Endometrium (tissue), 2 donors: Measurements from ENCODE around the gene TOP1.

Experiments used
- FAIRE-seq: peaks from 2 replicates; lab custom pipeline; 2012; peaks lifted over from hg19 to GRCh38; lab: Jason Lieb, UNC
- donor health status: control.
- donor health status: control.

Gene TOP1

DNA sequence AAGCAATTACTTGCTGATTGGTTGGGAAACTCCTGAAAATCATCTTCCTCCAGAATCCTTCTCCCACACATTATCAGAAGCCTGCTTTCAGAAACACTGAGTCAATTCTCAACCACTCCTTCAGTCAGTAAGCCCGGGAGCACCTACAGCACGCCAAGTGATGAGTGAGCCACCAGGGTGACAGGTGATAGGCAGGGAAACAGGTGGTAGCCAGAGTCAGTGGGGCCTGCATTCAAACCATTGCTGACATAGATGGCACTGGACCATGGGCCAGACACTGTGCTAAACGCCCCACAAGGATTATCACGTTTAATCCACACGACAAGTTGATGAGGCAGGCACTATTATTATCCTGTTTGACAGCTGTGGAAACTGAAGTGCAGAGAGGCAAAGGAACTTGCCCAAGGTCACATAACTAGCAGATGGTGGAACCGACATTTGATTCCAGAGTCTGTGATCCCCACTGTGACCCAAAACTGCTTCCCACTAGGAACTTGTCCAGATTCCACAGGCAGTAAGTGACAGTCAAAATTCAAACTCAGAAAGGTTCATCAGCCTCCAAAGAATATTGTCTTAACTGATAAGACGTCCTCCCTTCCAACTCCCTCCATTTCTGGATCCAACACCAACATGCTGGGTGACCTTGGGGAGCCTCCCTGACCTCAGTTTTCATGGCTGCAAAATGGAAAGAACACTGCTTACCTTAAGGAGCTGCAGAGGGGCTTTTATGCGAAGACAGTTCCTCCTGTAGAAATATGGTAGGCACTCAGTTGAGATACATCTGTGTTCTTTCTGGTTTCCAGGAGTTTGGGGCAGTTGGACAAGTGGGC, 23.9 kb upstream of the TOP1 start:
- no peak for FAIRE-seq

DNA sequence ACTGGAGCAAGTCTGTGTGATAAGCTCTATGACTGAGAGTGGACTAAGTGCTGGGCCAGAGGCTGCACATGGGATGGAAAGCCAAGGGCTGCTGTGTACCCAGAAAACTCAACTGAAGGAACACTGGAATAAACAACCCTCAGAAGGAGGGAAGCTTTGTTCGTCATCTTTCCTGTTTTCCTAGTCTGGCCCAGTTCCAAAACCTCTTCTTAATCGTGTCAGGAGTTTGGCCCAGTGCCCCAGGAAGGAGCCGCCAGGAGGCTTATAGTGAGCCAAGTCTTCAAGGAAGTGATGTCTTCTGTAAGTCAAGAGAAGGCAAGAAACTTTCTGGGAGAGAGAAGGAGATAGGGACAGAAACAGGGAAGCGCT, 23.3 kb upstream of the TOP1 start:
- no peak for FAIRE-seq

DNA sequence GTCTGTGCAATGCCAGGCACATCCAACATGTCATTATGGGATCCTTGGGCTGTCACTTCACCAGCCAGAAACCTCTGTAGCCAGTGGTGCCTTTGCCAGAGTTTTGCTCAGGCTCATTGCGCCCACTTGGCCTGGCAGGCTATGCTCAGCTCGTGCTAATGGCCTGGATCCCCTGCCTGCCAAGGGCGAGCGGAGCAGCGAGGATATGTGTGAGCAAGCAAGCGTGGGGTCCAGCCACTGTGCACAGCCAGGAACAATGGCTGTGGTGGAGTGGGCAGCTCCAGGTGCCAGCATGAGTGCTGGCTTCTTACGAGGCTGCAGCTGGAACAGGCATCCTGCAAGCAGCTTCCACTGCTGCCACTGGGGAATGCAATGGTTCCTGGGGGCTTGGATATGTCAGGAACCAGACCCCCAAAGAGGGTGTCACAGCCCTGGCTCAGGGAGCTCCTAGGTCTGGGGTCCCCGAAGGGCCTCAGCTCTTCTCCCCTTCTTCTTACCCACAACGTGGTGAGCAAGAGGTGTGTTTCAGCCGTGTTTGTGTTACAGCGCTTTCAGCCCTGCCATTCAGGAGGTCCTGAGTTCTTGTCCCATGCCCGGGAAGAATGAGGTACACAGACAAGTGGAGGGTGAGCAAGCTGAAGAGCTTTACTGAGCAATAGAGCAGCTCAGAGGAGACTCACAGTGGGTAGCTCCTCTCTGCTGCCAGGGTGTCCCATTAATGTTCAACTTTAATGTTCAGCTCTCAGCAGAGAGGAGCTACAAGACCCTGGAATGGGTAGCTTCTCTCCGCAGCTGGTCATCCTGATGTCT, 22.3 kb upstream of the TOP1 start:
- FAIRE-seq, result no peak

DNA sequence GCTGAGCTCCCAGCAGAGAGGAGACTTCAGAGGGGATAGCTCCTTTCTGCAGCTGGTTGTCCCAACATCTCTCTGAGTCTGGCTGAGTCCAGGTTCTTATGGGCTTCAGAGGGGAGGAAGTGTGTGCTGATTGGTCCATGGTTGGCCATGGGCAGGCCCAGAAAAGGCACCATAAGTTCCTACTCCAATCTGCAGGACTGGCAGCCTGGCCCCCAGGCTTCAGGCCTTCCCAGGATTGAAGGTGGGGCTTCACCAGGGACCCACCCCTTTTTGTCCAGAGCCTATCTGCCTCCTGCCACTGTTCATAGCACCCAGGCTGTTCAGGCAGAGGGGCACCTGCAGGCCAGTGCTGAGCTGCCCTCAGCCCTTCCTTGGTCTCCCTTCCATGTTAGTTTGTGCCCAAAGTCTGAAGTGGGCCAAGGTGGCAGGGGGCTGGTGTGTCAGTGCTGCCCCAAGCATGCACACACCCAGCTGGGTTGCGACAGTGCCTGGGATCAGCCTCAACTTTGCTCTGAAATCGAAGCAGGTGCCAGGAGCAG, 21.6 kb upstream of the TOP1 start:
- no peak for FAIRE-seq

DNA sequence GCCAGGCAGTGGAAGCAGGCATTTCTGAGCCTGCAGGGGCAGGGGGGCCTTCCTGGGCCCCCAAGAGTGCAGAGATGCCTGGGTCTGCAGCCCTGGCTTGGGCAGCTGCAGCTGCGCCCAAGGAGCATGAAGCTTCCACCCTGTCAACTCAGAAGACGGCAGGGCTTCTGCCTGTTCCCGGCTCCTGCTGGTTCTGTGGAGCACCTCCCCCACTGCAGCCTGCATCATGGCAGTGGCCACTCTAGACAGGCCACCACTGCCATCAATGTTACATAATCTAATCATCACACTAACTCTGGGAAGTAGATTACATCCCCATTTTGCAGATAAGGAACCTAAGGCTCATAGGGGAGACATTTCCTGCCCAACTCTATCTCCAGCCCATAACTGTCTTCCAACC, 21.1 kb upstream of the TOP1 start:
- FAIRE-seq, result no peak

DNA sequence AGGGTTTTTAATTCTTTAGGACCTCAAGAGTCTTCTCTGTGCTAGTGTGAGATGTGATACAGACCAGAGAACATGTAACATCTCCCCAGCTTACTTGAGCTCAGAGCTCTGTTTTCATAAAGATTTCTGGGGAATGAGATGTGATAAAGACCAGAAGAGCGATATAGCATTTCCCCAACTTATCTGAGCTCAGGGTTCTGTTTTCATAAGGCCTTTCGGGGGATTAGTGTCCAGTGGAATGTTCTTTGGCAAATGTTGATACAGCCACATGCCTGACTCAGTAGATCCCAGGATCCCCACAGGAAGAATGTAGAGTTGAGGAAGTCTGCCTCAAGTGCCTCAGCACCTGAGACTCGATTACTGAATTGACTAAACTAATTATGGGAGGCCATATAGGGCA, 18.7 kb upstream of the TOP1 start:
- no peak for FAIRE-seq

DNA sequence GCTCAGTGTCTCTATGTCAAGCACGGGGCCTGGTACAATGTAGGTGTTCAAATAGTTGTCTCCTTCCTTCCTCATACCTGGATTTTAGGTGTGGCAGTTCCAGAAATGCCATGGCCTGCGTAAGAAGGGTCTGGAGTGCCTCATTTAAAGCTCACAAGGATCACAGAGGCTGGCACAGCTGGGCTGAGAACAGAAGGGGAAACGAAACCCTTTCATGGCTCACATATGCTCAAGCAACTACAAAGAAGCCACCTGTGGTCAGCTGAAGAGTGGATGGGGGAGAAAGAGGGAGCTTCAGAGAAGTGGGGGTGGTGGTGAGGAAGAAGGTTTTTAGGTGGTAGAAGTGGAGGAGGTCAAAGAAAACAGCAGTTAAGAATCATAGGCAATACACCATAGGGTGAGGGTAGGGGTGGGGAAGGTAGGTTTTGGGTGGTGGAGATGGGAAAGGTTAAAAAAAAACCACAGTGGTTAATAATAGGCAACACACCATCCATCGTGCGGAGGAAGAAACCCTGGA, 17.0 kb upstream of the TOP1 start:
- FAIRE-seq, result no peak

DNA sequence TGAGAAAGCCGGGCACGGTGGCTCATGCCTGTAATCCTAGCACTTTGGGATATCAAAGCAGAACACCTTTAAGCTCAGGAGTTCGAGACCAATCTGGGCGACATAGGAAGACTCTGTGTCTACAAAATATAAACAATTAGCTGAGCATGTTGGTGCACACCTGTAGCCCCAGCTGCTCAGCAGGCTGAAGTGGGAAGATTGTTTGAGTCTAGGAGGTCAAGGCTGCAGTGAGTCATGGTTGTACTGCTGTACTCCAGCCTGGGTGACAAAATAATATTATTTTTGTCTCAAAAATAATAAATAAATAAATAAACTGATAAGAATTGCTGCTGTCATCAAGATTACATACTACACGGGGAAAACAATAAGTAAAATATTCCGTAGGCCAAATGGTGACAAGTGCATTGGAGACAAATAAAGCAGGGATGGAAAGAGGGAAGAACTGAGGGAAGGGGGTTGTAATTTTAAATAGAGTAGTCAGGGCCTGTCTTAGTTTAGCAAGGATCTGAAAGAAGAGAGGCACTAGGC, 14.0 kb upstream of the TOP1 start:
- FAIRE-seq, result no peak

DNA sequence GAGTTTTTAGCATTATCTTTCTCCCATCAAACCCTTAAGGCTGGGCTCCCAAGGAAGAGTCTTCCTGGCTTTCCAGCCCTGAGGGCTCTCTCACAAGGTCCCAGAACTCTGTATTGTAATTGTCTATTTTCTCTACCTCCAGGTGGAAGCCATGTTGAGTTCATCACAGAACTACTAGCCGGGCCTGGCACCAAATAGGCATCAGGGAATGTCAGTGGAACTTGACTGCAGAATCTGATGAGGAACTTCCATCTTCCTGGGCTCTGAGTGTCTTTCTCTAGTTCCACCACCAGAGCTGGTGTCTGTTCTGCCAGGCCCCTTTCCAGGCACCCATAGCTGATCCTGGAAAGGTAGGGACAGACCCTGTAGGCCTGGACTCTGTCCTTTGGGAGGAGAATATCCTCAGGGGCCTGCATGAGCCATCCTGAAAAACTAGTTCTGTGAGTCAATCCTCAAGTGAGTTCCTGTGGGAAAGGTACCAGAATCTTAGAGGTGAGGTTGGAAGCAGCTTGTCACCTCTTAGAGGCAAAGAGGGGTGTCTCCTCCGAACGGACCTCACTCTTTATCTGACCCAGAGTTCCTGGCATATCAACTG, 11.1 kb upstream of the TOP1 start:
- FAIRE-seq, result no peak

DNA sequence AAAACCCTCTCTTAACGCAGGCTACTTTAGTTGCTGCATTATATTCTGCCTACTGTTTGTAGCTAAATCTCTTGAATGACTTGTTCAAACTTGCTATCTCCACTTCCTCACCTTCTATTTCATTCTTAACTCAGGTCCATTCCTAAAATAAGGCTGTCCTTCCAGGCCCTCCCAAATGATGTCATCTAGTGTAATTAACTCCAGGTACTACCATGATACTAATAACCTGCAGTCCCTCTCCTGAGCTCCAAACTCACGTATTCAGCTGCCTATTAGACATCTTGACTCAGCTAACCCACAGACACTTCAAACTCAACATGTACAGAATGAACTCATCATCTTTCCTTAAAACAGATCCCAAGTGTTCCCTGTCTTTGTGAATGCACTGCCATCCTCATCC, 10.5 kb upstream of the TOP1 start:
- FAIRE-seq, result no peak

DNA sequence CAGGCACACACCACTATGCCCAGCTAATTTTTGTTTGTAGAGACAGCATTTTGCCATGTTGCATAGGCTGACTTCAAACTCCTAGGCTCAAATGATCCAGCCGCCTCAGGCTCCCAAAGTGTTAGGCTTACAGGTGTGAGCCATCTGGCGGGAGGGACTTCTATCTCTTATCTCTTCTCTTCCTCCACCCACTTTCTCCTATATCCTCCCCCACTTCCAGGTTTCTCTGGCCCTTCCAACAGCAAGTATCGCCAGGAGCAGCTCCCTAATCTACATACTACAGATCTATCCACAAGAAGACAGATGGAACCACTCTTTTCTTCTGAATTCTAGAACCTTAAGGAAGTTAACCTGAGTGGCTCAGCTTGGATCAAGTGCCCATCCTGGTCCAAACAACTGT, 5.1 kb upstream of the TOP1 start:
- no peak for FAIRE-seq

DNA sequence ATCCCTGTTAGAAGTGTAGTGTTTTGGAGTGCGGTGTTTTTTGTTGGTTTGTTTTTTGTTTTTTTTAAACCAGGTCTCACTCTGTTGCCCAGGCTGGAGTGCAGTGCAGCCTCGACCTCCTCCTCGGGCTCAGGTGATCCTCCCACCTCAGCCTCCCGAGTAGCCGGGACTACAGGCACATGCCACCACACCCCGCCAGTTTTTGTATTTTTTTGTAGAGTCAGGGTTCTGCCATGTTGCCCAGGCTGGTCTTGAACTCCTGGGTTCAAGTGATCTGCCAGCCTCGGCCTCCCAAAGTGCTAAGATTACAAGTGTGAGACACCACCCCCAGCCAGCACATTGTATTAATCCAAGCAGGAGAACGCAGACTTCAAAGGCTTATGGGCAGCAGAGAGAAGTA, 1.3 kb upstream of the TOP1 start:
- no peak for FAIRE-seq

DNA sequence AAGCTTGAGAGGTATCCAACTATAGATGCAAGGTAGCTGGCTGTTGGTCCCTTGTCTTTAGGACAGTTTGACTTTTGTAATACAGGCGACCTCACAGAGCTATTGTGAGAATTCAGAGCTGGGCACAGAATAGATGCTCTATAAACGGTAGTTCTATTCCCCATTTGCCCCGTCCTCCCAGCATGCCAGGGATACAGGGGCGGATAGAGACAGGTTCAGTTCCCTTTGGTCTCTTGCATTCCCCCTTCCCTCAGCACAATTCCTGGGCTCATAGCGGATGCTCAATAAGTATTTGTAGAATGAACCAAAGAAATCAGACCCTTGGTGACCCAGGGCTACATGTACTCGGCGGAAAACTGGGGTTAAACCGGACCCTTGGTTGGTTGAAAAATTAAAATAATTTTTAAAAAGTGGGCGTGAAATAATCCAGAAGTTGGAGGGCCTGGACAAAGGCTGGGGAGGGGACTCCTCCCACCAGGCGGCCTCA, 707 bp upstream of the TOP1 start:
- FAIRE-seq, result no peak

DNA sequence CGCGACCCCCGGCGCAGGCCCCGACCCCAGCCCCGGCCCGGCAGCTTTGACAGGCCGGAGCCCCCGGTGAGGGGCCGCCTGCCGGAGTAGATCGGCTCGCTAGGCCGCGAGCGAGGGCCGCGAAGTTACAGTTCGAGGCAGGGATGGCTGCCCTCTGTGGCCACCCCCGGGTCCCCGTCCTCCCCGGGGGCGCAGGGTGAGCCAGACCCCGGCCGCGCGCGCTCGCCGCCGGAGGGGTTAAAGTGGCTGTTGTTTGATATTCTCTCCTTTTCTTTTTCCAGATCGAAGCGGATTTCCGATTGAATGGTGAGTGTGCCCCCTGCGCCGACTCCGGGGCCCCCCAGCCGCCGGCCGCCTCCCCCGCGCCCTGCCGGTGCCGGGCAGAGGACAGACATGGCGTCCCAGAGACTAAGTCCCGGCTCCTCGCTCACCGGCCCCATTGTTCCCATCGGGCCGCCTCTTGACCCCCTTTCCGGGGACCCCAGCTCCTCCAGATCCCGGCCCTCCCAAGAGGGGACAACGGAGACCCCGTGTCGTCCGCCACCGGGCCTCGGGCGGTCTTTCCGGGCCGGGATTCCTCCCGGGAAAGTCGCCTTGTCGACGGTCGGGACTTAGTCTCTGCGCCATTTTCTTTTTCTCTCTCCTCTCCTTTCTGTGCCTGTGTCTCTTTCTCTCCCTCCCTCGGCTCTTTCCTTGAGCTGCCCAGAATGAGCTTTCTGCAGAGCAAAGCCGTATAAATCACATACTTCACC, 704 bp downstream of the TOP1 start:
- FAIRE-seq, result no peak

DNA sequence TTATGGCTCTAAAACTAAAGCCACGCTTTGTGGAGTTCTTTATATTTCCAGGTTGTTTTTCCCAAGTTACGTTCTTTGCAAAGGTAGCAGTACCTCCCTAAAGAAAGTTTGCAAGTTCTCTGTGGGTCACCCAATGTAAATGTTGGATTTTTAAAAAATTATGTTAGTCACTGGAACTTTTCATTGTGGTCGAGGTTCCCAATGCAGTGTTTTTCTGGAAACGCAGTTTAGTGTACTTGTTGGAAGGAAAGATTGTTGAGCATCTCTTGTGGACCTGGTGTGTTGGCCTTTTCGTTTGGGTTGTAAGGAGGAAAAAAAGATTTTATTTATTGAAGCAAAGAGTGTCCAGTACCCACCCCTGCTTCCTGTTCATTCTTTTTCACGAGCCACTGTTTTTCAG, 1.4 kb downstream of the TOP1 start:
- no peak for FAIRE-seq

DNA sequence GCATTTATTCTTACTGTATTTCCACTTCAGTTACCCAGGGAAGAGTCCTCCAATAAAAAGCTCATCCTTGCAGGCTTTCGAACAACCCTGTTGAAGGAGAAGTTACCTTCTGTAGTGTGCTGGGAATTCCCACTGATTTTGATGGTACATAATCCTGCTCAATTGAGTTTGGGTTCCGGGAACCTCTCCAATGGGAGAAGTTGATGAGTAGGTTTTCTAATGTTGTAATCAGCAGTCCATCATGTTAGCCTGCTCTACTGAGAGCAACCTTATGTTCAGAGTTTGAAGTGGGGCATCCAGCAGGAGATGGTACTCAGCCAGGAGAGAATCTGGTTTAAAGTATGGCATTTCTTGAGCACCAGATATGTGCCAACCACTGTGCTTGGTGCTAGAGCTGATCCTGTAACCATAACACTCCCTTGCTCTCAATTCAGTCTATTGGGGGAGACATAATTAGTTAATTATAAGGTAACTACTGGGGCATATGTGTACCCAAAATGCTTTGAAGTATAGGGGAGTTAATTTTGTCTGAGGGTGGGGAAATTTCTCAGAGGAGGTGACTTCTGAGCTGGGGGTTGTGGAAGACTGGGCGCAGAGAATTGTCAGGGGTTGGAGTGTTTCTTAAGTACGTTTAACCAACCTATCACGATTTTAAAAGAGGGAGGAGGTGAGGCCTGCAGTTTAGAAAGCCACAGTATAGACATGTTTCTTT, 2.1 kb downstream of the TOP1 start:
- FAIRE-seq, result no peak

DNA sequence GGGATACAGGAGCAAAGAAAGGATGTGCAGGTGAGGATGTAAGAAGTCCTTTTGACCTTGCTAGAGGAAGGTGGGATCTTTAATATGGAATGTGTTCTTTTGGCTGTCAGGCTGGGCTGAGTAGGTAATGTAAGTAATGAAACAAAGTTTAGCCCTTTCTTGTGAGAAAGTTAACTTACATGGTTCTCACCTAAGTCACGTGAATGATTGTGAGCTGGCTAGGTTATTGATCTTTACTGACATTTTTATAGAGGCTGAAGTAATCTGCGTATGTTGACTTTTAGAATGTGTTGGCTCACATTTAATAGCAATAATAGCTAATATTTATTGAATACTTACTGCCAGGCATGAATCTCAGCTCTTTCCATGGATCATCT, 2.6 kb downstream of the TOP1 start:
- no peak for FAIRE-seq

DNA sequence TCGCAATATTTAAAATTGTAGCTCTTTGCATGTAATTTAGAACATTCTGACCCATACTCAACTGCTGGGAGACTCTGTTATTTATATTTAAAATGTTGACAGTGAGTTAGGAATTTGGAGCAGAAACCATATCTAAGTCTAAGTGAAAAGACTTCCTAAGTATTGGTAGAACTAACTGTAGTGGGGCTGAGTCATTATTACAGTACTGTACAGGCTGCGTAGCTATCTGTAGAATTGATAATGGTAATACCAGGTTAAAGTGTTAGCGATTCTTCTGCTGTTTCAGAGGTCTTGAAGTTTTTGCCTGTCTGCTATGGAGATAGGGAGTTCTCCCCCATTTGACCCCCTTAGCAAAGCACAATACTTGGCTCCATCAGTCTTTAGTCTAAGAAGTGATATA, 3.6 kb downstream of the TOP1 start:
- FAIRE-seq, result no peak

DNA sequence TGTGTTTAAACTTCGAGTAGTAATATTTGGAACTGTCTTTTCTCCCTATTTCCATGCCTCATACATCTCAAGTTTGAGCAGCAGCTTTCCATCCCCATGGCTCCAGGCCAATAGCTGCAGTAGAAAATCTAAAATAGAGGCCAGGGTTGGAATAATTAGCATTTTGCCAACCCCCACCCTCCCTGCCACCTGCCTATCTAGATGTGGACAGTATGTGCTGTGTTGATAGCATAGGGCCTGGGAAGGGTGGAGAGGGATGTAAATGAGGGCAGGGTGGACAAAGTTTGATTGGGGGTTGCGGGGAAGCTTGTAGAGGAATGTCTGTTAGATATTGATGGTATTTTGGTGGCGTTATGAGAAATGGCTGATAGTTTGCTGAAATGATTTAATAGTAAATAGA, 5.6 kb downstream of the TOP1 start:
- FAIRE-seq, result no peak

DNA sequence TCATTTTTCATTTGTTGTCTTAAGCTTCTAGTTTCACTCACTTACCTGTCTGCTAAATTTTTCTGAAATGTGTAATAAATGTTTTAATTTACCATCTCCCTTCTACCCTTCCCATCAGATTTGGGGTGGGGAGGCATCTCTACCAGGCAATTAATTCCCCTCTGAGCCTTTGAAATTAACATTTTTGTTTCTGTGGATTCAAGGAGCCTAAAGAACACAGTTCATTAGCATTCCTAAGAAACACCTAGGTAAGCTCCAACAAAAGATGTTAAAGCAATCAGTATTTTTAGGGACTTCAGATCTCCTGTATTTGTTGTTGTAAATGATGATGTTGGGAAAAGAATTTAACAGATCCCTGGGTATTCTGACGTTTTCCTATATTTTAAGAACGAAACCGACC, 6.6 kb downstream of the TOP1 start:
- no peak for FAIRE-seq

DNA sequence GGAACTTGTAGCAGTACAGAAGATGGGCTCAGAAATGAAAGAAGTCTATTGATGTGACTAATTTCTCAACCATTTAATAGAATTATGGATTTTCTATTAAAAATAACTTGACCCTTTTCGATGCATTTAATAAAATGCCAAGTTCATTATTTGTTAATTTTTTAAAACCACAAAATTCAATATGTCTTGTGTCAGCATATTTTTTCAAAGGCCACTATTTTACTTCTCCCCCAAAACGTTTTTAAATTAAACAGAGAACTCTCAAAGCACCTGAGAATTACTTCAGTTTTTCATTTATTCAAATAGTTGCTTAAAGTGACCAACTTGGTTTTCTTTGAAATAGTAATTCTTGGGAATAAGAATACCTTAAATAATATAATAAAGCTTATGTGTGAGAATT, 8.6 kb downstream of the TOP1 start:
- FAIRE-seq, result no peak
